Stimulated activated naive CD8-positive, alpha-beta T cell treated with anti-CD3 and anti-CD28 coated beads, Interleukin-15, Interleukin-2, amounts not matched to agents 100 U/mL and 50 U/mL, for 24 hours (primary cell): ENCODE measurements around the gene CNBP.
"Not testable (repeated sequence)": the region's sequence is repeated elsewhere in the genome, so short reads cannot be mapped to it uniquely, and the experiment has no call there.

Experiments
- ATAC-seq: fragments of 150-1000 bp; cut with Tn5 transposase; one replicate; pipeline ENCODE4 v1.10.0; 2021
- DNase-seq: peaks from one replicate; pipeline ENCODE4 v3.0.0; 2021

The CNBP gene

DNA sequence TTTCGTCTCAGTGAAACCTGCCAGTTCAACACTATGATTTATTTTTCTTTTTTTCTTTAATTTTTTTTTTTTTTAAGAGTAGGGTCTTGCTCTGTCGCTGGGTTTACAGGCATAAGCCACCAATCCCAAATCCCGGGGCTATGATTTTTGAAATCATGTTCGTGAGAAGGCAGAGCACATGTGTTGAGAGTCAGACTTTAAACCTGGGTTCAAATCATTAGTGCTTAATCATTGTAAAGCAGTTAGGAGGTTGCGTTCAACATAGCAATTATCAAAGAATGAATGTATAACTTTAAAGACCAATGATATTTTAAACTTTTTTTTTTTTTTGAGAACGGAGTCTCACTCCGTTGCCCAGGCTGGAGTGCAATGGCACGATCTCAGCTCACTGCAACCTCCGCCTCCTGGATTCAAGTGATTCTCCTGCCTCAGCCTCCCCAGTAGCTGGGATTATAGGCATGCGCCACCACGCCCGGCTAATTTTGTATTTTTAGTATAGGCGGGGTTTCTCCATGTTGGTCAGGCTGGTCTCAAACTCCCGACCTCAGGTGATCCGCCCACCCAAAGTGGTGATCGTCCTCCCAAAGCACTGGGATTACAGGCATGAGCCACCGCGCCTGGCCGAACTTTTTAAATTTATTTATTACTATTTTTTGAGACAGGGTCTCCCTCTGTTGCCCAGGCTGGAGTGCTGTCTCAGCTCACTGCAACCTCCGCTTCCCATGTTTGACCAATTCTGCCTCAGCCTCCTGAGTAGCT is 1.3 kb upstream of the CNBP start:
- not testable (repeated sequence) for DNase-seq, ATAC-seq

DNA sequence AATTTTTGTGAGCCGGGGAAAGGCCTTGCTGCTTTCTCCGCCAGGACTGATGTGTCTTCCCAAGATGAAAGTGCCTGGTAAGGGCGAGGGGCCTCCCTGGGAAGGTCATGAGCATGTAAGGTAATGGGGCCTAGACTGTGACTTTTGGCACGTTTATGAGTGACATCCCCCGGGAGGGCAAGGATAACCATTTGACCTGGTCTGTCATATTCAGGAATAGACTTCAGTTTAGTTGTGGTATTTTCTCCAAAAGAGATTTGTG is 631 bp upstream of the CNBP start:
- ATAC-seq: peak; percentile 25

DNA sequence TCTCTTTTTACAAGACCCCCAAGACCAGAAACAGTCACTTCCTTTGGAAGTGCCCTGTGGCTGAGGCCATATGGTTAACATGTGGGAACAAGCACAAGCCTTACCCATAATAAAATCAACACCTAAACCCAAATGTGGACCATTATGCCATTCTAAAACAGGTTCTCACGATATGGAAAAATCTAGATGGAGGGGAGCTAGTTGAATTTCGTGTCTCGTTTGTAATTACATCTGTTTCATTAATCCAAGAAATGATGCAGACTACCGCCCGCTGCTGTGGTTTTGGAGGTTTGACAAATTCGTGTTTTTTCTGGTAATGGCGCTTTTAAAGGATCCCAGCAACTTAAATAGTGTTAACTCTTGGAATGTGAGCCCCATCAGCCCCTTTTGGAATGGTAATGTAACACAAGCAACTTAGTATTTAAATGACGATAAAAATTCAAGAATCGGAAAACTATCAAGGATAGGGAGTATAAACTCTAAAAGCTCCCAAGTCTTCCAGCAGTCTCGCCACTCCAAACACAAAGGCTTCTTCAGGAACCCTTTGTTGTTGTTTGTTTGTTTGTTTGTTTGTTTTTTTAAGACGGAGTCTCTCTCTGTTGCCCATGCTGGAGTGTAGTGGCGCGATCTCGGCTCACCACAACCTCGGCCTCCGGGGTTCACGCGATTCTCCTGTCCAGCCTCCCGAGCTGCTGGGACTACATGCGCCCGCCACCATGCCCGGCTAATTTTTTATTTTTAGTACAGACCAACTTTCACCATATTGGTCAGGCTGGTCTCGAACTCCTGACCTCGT is 1.1 kb downstream of the CNBP start:
- DNase-seq (no peak), ATAC-seq (no peak)

More for the DNA sequence above, 631 bp upstream of the CNBP start:
- peak; percentile 48 for DNase-seq

DNA sequence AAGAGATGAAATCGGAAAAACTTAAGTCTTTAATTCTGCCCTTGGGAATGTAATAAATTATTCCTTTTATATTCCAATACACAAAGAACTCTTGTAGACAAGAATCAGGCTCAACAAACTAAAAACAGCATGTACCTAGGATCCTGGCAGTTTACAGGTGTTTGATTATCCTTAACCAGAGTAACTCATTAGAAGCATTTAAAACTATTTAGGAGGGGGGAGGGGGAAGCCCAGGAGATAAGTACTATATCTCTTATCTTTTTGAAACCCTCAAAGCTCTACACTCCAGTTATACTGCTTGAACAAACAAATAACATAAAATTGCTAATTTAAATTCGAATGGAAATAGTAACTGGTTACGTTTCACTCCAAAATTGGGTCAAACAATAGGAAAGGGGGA is 1.9 kb downstream of the CNBP start:
- no peak for DNase-seq

DNA sequence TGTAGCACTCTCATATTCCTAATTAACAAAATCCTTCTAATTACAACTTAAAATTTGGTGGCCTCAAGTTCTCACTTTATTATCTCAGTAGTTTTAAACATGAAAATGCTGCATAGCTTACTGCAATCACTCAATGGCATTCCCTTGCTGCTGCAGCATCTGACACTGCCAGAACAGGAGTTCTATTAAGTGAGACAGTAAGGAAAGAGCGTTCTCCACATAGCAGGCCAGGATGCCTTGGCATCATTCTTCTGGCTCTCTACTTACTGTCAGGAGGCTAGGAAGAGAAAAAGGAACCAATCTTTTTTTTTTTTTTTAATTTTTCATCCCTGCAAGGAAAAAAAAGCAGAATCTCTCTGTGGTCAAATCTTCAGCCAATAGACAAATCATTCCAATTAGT is 3.2 kb downstream of the CNBP start:
- DNase-seq (no peak), ATAC-seq (no peak)

More for the DNA sequence above, 1.9 kb downstream of the CNBP start:
- no peak for ATAC-seq

DNA sequence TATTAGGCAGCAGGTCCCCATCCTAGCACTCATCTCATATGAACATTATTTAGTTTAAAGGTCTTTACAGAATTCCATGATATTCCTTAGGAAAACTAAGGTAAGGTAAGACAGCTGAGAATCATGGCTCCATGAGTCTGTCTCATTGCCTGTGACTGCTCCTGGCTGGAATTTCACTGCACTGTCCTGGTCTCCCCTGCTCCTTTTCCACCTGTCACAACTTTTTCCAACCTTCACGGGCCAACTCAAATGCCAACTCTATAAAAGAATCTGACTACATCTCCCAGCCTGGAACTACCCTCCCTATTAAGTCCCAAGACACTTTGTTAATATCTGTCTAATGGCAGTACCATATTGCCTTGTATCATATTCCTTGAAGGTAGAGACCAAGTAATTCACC is 7.6 kb downstream of the CNBP start:
- DNase-seq (no peak), ATAC-seq (no peak)

DNA sequence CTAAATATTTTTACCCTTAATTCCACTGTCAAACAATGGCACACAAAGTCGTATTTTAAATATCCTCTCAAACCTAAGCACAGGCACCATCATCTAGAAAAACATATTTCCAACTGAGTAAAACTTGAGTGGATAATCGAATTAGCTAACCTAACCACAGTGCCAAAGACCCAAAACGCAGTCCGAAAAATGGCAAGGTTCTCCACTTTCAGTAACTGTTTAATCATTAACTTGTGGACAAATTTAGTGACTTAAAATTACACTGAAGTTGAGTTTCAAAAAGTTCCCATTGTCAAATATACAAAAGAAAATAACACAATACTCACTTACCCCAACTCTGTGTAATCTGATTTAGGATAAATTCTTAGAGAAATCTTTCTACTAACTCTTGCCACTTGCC is 10.0 kb downstream of the CNBP start:
- ATAC-seq: no peak
- no peak for DNase-seq

DNA sequence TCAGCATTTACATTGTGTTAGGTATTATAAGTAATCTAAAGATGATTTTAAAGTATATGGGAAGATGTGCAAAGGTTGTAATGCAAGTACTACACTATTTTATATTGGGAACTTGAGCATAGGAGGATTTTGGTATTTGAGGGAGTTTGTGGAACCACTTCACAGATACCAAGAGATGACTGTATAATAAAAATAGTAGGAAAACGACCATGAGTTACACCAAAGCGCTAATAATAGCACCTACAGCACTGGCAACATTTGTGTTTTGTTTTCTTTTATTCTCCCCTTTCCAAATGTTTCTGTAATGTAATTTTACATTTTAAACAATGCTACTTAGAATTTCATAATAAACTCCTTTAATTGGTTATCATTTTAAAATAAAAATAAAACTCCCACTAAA is 10.5 kb downstream of the CNBP start:
- no peak for ATAC-seq

DNA sequence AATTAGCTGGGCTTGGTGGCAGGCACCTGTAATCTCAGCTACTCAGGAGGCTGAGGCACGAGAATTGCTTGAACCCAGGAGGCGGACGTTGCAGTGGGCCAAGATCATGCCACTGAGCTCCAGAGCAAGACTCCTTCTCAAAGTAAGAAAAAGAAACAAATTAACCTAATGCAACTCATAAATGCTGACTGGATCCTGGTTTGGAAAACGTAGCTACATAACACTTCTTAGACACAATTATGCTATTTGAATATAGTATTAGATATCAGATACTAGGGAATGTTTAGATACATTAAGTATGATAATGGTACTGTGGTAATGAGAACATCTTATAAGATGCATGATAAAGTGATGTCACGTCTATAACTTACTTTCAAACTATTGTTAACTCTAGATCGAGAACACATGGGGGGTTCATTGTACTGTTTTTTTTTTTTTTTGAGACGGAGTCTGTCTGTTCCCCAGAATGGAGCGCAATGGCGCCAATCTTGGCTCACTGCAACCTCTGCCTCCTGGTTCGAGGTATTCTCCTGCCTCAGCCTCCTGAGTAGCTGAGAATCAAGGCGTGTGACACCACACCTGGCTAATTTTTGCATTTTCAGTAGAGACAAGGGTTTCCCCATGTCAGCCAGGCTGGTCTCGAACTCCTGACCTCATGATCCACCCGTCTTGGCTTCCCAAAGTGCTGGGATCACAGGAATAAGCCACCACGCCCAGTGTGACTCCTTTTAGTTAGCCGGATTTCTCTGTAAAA is 16.9 kb downstream of the CNBP start:
- ATAC-seq: no peak
- no peak for DNase-seq

More for the DNA sequence above, 10.5 kb downstream of the CNBP start:
- DNase-seq: no peak

DNA sequence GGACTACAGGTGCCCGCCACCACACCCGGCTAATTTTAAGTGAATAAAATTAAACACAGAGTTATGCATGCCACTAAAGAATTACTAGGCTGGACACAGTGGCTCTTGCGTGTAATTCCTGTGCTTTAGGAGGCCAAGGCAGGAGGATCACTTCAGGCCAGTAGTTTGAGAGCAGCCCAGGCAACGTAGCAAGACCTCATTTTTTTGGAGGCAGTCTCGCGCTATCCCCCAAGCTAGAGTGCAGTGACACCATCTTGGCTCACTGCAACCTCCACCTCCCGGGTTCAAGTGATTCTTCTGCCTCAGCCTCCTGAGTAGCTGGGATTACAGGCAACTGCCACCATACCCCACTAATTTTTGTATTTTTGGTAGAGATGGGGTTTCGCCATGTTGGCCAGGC is 18.1 kb downstream of the CNBP start:
- not testable (repeated sequence) for DNase-seq, ATAC-seq

DNA sequence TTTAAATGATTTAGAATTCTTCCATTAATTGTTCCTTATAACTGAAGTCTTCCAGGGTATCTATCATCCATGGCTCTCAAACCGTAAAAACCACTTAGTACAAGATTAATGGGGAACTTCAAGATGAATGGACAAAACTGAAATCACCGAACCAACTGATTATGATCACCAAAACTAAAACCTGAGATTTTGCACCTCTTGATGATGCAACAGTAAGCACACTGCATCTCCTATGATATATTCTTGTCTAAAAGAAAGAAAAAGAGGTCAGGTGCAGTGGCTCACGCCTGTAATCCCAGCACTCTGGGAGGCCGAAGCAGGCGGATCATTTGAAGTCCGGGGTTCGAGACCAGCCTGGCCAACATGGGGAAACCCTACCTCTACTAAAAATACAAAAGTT is 19.2 kb downstream of the CNBP start:
- ATAC-seq (no peak), DNase-seq (no peak)

DNA sequence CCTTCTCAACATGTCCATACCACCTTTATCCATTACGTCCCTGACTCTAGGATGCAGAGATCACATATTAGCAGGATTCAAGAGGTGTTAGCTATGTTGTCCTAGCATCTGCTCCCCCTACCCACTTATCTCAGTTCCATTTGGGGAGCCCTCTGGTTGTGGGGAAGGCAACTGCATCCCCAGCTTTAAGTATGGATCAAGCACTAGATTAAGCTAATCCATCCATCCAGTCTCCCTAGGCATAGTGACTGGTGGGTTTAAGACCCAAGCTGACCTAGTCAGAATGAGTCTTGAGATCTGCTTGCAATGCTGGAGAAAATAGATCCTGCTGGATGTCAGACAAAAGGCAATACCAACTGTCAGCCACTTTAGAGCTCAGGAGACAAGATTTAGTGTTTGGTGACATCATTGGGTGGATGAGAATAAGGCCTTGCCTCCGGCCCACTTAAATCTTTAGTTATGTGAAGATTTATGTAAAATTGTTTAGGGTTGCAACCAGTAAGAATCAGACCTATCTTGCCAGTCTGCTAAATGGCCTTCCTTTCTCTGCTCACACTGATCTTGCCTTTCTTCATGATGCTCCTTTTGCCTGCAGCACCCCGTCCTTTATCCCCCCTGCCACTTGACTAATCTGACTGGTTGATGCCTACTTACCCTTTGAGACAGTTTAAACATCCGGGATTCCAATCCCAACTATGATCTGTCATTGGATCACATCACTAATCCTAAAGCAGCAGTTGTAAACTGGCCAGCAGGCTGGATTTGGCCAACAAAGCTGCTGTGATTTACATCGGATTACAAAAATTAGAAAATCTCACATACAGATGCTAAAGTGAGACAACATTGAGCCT is 20.7 kb downstream of the CNBP start:
- ATAC-seq (no peak), DNase-seq (no peak)

DNA sequence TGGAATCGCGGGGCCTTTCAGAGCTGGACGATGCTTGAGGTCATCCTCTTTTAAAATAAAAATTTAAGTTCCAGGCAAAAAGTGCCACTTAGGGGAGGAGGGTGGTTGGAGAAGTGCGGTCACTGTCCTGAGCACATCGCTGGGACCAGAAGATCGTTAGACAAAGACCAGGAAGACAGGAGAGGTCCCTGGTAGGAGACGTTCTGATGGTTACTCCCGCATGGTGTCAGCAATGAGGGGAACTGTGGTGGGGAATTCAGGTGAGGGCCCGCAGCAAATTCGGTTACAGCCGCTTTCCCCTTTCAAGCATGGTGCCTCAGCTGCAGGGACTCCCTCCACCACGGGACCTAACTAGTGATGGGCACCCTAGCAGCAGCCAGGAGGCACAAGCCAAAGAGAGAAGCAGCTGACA is 21.8 kb downstream of the CNBP start:
- ATAC-seq (peak; percentile 9), DNase-seq (peak; percentile 39)

DNA sequence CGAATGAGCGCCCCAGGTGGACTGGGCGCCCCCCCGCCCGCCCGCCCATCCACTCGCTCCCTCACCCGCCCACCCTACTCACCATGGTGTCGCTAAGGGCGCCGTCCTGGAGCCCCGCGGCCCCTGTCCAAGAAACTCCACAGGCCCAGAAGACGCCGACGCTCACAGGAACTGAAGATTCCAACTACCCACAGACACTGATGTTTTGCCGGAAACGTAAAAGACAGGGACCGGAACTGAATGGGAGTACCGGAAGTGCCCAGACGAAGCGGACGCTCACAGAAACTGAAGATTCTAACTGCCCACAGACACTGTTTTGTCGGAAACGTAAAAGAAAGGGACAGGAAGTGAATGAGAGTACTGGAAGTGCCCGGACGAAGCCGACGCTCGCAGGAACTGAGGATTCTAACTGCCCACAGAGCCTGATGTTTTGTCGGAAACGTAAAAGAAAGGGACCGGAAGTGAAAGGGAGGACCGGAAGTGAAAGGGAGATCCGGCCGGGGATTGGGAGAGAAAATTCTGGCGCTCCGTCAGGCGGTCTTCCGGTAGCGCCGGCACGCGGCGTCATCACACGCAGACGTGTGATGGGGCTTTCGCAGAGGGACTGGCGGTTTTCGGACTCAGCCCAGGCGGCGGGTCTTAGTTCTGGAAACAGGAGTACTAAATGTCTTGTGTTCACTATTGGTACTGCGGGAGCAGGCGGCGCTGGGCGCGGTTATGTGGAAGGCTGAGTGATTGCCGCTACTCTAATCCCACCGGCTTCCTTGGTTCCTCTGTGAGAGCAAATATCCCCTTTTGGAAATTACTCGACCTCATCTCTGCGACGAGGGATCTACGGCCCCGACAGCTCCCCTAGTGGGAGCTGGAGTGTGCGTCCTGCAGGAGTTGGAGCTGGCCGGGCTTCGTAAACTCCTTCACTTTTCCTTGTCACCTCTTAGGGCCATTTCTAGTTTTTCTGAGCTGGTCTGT is 22.5 kb downstream of the CNBP start, which contains the start of gene ISY1:
ISY1 (minus strand) TSS at position 173 of the 969 bp plus-strand sequence; CDS start at position 85, 88 bp downstream.
- DNase-seq (peak; percentile 83), ATAC-seq (peak; percentile 82)

DNA sequence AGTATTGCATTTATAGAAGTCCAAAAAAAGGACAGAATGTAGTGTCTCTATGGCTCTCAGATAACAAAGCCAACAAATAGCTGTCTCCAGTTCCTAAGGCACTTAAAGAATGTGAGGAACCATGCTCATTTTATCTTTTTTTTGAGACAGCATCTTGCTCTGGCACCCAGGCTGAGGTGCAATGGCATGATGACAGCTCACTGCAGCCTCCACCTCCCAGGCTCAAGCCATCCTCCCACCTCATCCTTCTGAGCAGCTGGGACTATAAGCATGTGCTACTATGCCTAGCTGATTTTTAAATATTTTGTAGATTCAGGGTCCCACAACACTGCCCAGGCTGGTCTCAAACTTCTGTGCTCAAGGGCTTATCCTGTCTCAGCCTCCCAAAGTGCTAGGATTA is 38.9 kb downstream of the CNBP start:
- no peak for ATAC-seq
- DNase-seq: no peak

DNA sequence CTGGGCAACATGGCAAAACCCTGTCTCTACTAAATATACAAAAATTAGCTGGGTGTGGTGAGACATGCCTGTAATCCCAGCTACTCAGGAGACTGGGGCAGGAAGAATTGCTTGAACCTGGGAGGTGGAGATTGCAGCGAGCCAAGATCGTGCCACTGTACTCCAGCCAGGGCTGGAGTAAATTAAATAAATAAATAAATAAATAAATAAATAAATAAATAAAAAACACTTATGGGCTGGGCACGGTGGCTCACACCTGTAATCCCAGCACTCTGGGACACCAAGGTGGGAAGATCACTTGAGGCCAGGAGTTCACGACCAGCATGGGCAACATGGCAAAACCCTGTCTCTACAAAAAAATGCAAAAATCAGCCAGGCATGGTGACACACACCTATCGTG is 42.7 kb downstream of the CNBP start:
- not testable (repeated sequence) for ATAC-seq

DNA sequence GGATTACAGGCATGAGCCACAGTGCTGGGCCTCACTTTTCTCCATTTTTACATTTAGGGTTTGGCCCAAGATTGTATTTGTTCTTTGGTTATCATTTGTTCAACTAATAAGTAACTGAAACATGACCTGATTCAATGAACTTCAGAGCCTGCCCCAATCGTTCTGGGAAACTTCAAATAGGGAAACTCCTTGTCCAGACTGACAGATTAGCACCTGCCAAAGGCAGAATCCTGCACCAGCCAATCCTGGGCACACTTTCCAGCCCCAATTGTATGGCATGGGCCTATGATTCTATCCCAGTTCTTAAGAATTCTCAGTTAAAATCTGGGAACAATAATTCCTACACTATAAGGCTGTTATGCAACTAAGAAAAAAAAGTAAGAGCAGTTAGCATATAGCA is 43.8 kb downstream of the CNBP start:
- no peak for ATAC-seq
- DNase-seq: no peak

More for the DNA sequence above, 42.7 kb downstream of the CNBP start:
- not testable (repeated sequence) for DNase-seq

DNA sequence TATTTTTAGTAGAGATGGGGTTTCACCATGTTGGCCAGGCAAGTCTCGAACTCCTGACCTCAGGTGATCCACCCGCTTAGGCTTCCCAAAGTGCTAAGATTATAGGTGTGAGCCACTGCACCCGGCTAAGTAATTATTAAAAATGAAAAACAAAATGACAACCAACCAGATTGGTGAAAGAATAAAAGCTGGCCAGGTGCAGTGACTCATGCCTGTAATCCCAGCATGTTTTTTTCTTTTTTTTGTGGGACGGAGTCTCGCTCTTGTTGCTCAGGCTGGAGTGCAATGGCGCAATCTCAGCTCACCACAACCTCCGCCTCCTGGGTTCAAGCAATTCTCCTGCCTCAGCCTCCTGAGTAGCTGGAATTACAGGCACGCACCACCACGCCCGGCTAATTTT is 47.4 kb downstream of the CNBP start:
- not testable (repeated sequence) for DNase-seq, ATAC-seq

DNA sequence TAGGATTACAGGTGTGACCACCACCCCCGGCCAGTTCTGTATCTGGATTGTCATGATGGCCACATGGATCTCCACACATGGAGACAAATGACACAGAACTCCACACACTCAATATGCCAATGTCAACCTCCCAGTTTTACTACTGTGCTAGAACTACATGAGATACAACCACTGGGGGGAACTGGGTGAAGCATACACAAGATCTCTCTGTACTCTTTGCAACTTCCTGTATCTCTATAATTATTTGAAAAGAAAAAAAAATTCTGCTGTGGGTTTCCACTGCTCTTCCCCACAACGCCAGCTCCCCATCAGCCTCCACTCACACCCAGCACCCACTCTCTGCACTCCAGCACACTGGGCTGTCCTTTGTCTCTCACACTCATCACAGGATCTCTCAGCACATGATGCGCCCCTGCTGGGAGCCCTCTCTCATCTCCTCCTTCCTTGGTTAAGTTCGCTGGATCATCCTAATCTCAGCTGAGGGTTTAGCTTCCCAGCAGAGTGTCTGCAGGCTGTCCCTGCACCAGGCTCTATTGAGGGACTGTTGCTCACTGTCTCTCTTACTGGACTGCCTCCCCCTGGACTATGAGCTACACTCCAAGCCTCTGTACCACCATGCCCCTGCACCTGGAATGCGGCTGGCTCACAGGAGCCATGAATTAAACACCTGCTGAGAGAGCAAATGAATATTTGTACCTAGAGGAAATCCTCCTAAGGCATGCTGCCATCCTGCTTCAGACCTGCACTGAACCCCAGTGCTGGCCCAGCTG is 51.4 kb downstream of the CNBP start:
- ATAC-seq (peak; percentile 16), DNase-seq (no peak)
